AG20443 (cell line): ENCODE data around the gene DNAH5.
"Not testable (repeated sequence)": the region's sequence is repeated elsewhere in the genome, so short reads cannot be mapped to it uniquely, and the experiment has no call there.

Experiments used
- DNase-seq: peaks from one replicate; pipeline ENCODE4 v3.0.0; 2012; ENCODE audit warnings: low spot score, mixed read lengths

The DNAH5 gene

GRCh38 chr5:13944560-13945199, at the start of gene DNAH5:
Gene DNAH5, minus strand, starts transcription at chr5:13944688. Its CDS starts 250 bp downstream, at chr5:13944438.
- DNase-seq, result no peak

GRCh38 chr5:13993926-13994325, 49.4 kb upstream of the DNAH5 start:
- no peak for DNase-seq

GRCh38 chr5:13992795-13993194, 48.3 kb upstream of the DNAH5 start:
- no peak for DNase-seq

GRCh38 chr5:13991365-13991764, 46.9 kb upstream of the DNAH5 start:
- no peak for DNase-seq

GRCh38 chr5:13990896-13991295, 46.4 kb upstream of the DNAH5 start:
- DNase-seq, result no peak

GRCh38 chr5:13989832-13990231, 45.3 kb upstream of the DNAH5 start:
- DNase-seq, result no peak

- peak; percentile 81 for DNase-seq
These were observed 43.5 kb upstream of the DNAH5 start for GRCh38 chr5:13987843-13988464.

- peak; percentile 80 for DNase-seq
These were observed 41.4 kb upstream of the DNAH5 start for GRCh38 chr5:13985731-13986418.

GRCh38 chr5:13984888-13985287, 40.4 kb upstream of the DNAH5 start:
- not testable (repeated sequence) for DNase-seq

GRCh38 chr5:13976867-13977830, 32.7 kb upstream of the DNAH5 start:
- DNase-seq, result peak; percentile 69

GRCh38 chr5:13976223-13976622, 31.7 kb upstream of the DNAH5 start:
- DNase-seq, result no peak

GRCh38 chr5:13975246-13975645, 30.8 kb upstream of the DNAH5 start:
- no peak for DNase-seq

GRCh38 chr5:13973724-13974123, 29.2 kb upstream of the DNAH5 start:
- DNase-seq, result no peak

- no peak for DNase-seq
These were observed 27.5 kb upstream of the DNAH5 start for GRCh38 chr5:13972029-13972428.

GRCh38 chr5:13957032-13957645, 12.7 kb upstream of the DNAH5 start:
- DNase-seq, result peak; percentile 61

- no peak for DNase-seq
These were observed 12.0 kb upstream of the DNAH5 start for GRCh38 chr5:13956471-13956870.

GRCh38 chr5:13955896-13956295, 11.4 kb upstream of the DNAH5 start:
- peak; percentile 23 for DNase-seq

GRCh38 chr5:13946111-13946510, 1.6 kb upstream of the DNAH5 start:
- DNase-seq, result no peak

GRCh38 chr5:13945271-13945670, 783 bp upstream of the DNAH5 start:
- no peak for DNase-seq

GRCh38 chr5:13943676-13944075, 812 bp downstream of the DNAH5 start:
- no peak for DNase-seq

GRCh38 chr5:13941468-13941867, 3.0 kb downstream of the DNAH5 start:
- DNase-seq, result no peak

GRCh38 chr5:13939638-13940037, 4.8 kb downstream of the DNAH5 start:
- no peak for DNase-seq
